MM.1S (cell line): Measurements from ENCODE around the gene ANXA4.
"Not testable (repeated sequence)": the region's sequence is repeated elsewhere in the genome, so short reads cannot be mapped to it uniquely, and the experiment has no call there.

Source experiments
- DNase-seq: peaks from one replicate; pipeline ENCODE4 v3.0.0-alpha.2; 2015
- H2AFZ ChIP-seq: fragments of 300-600 bp; sonication (generic); 2 replicates; pipeline ENCODE4 v1.6.0; 2016; ENCODE audit warnings: antibody characterized with exemption, low read length
- H3F3A ChIP-seq: fragments of 300-600 bp; sonication (generic); 2 replicates; pipeline ENCODE4 v1.6.1; 2016; ENCODE audit warnings: mild to moderate bottlenecking, antibody characterized with exemption, low read length, moderate library complexity, mixed read lengths; ENCODE audit not compliant: insufficient read depth
- H3K27ac ChIP-seq: fragments of 300-600 bp; sonication (generic); 2 replicates; pipeline ENCODE4 v1.5.1; 2016; ENCODE audit warnings: mild to moderate bottlenecking, low read length
- H3K27me3 ChIP-seq: fragments of 300-600 bp; sonication (generic); replicated peaks from 2 replicates; pipeline ENCODE4 v1.6.0; 2016; ENCODE audit warnings: low read length; ENCODE audit not compliant: insufficient read depth
- H3K36me3 ChIP-seq: fragments of 300-600 bp; sonication (generic); replicated peaks from 2 replicates; pipeline ENCODE4 v1.6.1; 2016; ENCODE audit warnings: mild to moderate bottlenecking, low read length, mixed read lengths; ENCODE audit not compliant: insufficient read depth
- H3K4me1 ChIP-seq: fragments of 300-600 bp; sonication (generic); 2 replicates; pipeline ENCODE4 v1.6.1; 2016; ENCODE audit warnings: low read length, mixed read lengths
- H3K4me2 ChIP-seq: fragments of 300-600 bp; sonication (generic); 2 replicates; pipeline ENCODE4 v1.6.0; 2016; ENCODE audit warnings: low read depth, low read length
- H3K4me3 ChIP-seq: fragments of 300-600 bp; sonication (generic); 2 replicates; pipeline ENCODE4 v1.5.1; 2016; ENCODE audit warnings: low read length, mixed read lengths
- H3K79me2 ChIP-seq: fragments of 300-600 bp; sonication (generic); 2 replicates; pipeline ENCODE4 v1.6.1; 2016; ENCODE audit warnings: mixed run types, low read length, mixed read lengths
- H3K9ac ChIP-seq: fragments of 300-600 bp; sonication (generic); 2 replicates; pipeline ENCODE4 v1.6.1; 2016; ENCODE audit warnings: low read length, mixed read lengths
- H3K9me2 ChIP-seq: fragments of 300-600 bp; sonication (generic); replicated peaks from 2 replicates; pipeline ENCODE4 v1.6.1; 2016; ENCODE audit warnings: mild to moderate bottlenecking, low read length, mixed read lengths; ENCODE audit not compliant: insufficient read depth
- H3K9me3 ChIP-seq: fragments of 300-600 bp; sonication (generic); replicated peaks from 2 replicates; pipeline ENCODE4 v1.6.1; 2016; ENCODE audit warnings: mild to moderate bottlenecking, low read length, mixed read lengths; ENCODE audit not compliant: insufficient read depth
- H4K20me1 ChIP-seq: fragments of 300-600 bp; sonication (generic); 2 replicates; pipeline ENCODE4 v1.6.1; 2016; ENCODE audit warnings: mild to moderate bottlenecking, low read length, moderate library complexity, mixed read lengths; ENCODE audit not compliant: insufficient read depth
- CTCF ChIP-seq: fragments of 300-600 bp; sonication (generic); IDR thresholded peaks from 2 replicates; pipeline ENCODE4 v1.5.1; 2016; ENCODE audit warnings: antibody characterized with exemption, low read length, mixed read lengths
- EZH2 ChIP-seq: fragments of 300-600 bp; sonication (generic); optimal IDR thresholded peaks from 2 replicates; pipeline ENCODE3; 2017; ENCODE audit warnings: low read depth, mild to moderate bottlenecking, antibody characterized with exemption, low read length, mixed read lengths
- EZH2phosphoT487 ChIP-seq: fragments of 300-600 bp; sonication (generic); IDR thresholded peaks from 2 replicates; pipeline ENCODE4 v1.6.1; 2018; ENCODE audit warnings: antibody characterized with exemption, low read length

Gene ANXA4

DNA sequence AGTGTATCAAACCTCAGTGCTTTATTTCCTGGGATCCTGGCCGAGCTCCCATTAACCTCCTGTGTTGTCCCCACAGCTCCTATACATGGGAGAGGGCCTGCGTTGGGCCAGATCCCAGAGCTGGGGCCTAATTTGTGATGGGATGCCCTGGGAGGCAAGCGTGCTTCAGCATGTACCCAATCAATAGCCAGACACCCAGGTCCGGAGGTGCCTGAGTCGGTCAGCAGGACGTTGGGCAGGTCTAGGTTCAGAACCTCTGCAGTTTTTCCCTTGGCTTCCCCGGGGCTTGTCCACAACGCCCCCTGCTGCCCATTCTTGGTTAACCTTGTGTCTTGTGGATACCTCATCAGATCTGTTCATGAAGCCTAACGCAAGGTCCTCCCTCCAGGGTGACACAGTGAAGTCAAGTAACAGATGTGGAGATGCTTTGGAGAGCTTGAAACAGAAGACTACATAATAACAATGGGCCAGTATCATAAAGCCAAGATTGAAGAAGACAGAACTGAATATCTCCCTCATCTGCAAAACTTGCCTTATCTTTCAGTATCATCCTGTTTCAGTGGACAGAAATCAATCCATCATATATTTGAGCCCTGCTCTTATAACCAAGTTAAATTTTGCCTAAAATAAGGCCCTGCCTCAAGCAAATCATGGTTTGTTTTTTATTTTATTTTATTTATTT, 27.3 kb upstream of the ANXA4 start:
- H3K36me3 ChIP-seq, H3K4me3 ChIP-seq, H3K27me3 ChIP-seq, H3F3A ChIP-seq, H3K79me2 ChIP-seq, H3K9me3 ChIP-seq, H4K20me1 ChIP-seq, H3K4me1 ChIP-seq, H3K9me2 ChIP-seq, H3K9ac ChIP-seq, H3K27ac ChIP-seq: not testable (repeated sequence)
- DNase-seq: peak; percentile 84
- TF ChIP-seq CTCF: peak; percentile 76
- H3K4me2 ChIP-seq: peak overlapping the region; percentile 65; the same call in 1 of the 2 replicates
- 0 out of 2 replicates have a peak overlapping the region, but pooled peaks have one; percentile 14 for H2AFZ ChIP-seq

DNA sequence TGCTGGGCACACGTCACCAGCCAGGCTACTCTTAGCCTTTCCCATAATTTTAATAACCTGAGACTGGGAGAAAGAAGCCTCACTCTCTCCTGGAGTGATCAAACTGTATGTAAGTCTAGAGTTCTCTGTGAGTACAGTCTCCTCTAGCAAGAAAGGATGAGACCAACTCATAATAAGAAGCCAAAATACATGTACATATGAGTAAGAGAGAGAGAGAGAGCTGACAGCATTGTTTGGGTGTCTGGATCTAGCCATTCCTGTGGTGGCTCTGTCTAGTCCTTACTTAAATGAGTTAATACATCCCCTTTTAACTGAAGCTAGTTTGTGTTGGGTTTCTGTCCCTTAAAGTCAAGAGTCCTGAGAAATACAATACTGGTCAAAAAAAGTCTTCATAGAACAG, 26.0 kb upstream of the ANXA4 start:
- H3K79me2 ChIP-seq: no peaks in the 10 kb centered on the region
- H3K27ac ChIP-seq: no peak overlapping the region
- no peak for DNase-seq
- H4K20me1 ChIP-seq: no peaks in the 10 kb centered on the region
- H3K9me2 ChIP-seq: no peaks in the 10 kb centered on the region
- no peaks in the 10 kb centered on the region for H3K36me3 ChIP-seq
- no peak overlapping the region for H3K4me3 ChIP-seq
- peaks cover 9% of the 10 kb centered on the region for H3K4me1 ChIP-seq
- no peaks in the 10 kb centered on the region for H3K9me3 ChIP-seq
- no peaks in the 10 kb centered on the region for H3F3A ChIP-seq
- H2AFZ ChIP-seq: no peak overlapping the region
- TF ChIP-seq EZH2: no peak
- no peak for TF ChIP-seq CTCF
- no peak for TF ChIP-seq EZH2phosphoT487
- no peaks in the 10 kb centered on the region for H3K27me3 ChIP-seq
- no peak overlapping the region for H3K9ac ChIP-seq
- no peak overlapping the region for H3K4me2 ChIP-seq

GRCh38 chr2:69716555-69717120, 25.3 kb upstream of the ANXA4 start:
- Histone ChIP-seq H3K9me3 (no peaks in the 10 kb centered on the region), H3K79me2 (no peaks in the 10 kb centered on the region), H3K4me2 (no peak overlapping the region), H3K36me3 (no peaks in the 10 kb centered on the region), H2AFZ (no peak overlapping the region), H3F3A (no peaks in the 10 kb centered on the region), H3K4me1 (peaks cover 5% of the 10 kb centered on the region), H3K9ac (no peak overlapping the region), H3K27me3 (no peaks in the 10 kb centered on the region), H3K9me2 (no peaks in the 10 kb centered on the region), H4K20me1 (no peaks in the 10 kb centered on the region), H3K4me3 (no peak overlapping the region), H3K27ac (no peak overlapping the region)
- no peak for DNase-seq
- TF ChIP-seq EZH2phosphoT487 (no peak), EZH2 (no peak), CTCF (no peak)
